Vagina (tissue), 2 donors: ENCODE data around the gene SLC22A17. TPM values are rescaled to one million over a fixed set of nuclear protein-coding genes. Genes with fewer than 3 reads are reported as not detected.
"Not testable (repeated sequence)": the region's sequence is repeated elsewhere in the genome, so short reads cannot be mapped to it uniquely, and the experiment has no call there.

Source experiments
- DNase-seq, 2 donors: peaks; one replicate each; pipeline ENCODE4 v3.0.0-alpha.2; 2017; ENCODE audit errors: extremely low spot score in 2 of 2
- H3K27ac ChIP-seq: fragments of 200-600 bp; sonication (generic); one replicate; pipeline ENCODE4 v1.5.1; 2019
- H3K27me3 ChIP-seq: fragments of 200-600 bp; sonication (generic); one replicate; pipeline ENCODE4 v1.5.1; 2019
- H3K36me3 ChIP-seq, 2 donors: fragments of 200-600 bp; sonication (generic); one replicate each; pipeline ENCODE4 v1.5.1; 2017 to 2019
- H3K4me1 ChIP-seq: fragments of 200-600 bp; sonication (generic); one replicate; pipeline ENCODE4 v1.5.1; 2019
- H3K4me3 ChIP-seq, 2 donors: fragments of 200-600 bp; sonication (generic); 1 replicate in 1 of 2; 2 replicates in 1 of 2; pipeline ENCODE4 v1.5.1; 2016 to 2019
- H3K9me3 ChIP-seq: fragments of 200-600 bp; sonication (generic); one replicate; pipeline ENCODE4 v1.5.1; 2019
- POLR2A ChIP-seq, 2 donors: fragments of 450-650 bp; IDR thresholded peaks; one replicate each; pipeline ENCODE4 v1.6.1; 2017; ENCODE audit warnings: antibody characterized with exemption in 2 of 2, mild to moderate bottlenecking in 2 of 2, moderate library complexity in 2 of 2
- POLR2AphosphoS5 ChIP-seq, 2 donors: sonication (generic); formaldehyde crosslinking; IDR thresholded peaks; one replicate each; pipeline ENCODE4 v1.9.0; 2017; ENCODE audit warnings: antibody characterized with exemption in 2 of 2, mild to moderate bottlenecking in 2 of 2, low read depth in 1 of 2; ENCODE audit not compliant: insufficient read depth in 1 of 2
- intact Hi-C: fragments of 100-400 bp; cut with DNase I; formaldehyde crosslinking; loops from one replicate; pipeline ENCODE4 v1.15.1; 2023
- total RNA-seq: library from RNA; depleted of rRNA; stranded (reverse); fragments of >200 nt; gene quantifications from one replicate; pipeline ENCODE4 v1.2.3, GENCODE V29; 2016
- TF ChIP-seq, protein P1 (sequence below), 3 experiments: fragments of 450-650 bp in 2 of 3; fragments of 200-600 bp in 1 of 3; sonication (generic) in 1 of 3; IDR thresholded peaks; one replicate each; pipeline ENCODE4 v1.5.1; 2017 to 2019; ENCODE audit warnings: antibody characterized with exemption in 3 of 3, mild to moderate bottlenecking in 2 of 3, moderate library complexity in 2 of 3

Gene SLC22A17
- total RNA-seq, 1 donor from 2014 or later: 37.8 TPM

DNA sequence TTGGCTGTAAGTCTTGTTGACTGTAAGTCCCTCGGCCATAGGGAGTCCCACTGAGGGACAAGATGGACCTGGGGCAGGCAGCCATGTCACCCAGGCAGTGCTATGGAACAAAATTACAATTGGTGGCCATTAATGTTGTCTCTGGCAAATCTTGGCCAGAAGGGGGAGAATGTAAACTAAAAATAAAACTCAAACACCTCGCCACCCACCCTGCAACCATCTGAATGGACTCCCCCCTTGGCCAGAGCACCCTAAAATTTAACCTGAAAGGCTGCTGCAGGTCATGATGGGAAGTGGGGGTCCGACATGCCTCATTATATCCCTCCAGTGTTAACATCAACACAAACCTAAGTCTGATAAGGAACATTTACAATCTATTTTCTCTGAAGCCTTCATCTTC lies 8.2 kb downstream of the SLC22A17 start:
- TF ChIP-seq POLR2AphosphoS5 (IDR thresholded peaks at IDR 0.05; ENCODE audit: insufficient read depth in 1 of 2, low read depth in 1 of 2) (no peak), POLR2A (IDR thresholded peaks at IDR 0.05) (no peak)
- TF ChIP-seq, protein P1, sequence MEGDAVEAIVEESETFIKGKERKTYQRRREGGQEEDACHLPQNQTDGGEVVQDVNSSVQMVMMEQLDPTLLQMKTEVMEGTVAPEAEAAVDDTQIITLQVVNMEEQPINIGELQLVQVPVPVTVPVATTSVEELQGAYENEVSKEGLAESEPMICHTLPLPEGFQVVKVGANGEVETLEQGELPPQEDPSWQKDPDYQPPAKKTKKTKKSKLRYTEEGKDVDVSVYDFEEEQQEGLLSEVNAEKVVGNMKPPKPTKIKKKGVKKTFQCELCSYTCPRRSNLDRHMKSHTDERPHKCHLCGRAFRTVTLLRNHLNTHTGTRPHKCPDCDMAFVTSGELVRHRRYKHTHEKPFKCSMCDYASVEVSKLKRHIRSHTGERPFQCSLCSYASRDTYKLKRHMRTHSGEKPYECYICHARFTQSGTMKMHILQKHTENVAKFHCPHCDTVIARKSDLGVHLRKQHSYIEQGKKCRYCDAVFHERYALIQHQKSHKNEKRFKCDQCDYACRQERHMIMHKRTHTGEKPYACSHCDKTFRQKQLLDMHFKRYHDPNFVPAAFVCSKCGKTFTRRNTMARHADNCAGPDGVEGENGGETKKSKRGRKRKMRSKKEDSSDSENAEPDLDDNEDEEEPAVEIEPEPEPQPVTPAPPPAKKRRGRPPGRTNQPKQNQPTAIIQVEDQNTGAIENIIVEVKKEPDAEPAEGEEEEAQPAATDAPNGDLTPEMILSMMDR (IDR thresholded peaks at IDR 0.05): no peak
- H3K27ac ChIP-seq: no peak overlapping the region
- intact Hi-C loops: no loop called here
- no peaks in the 10 kb centered on the region for H3K36me3 ChIP-seq
- DNase-seq: peak in 1 of 2 donors; percentile 40
- H3K27me3 ChIP-seq: no peaks in the 10 kb centered on the region
- H3K4me1 ChIP-seq: no peaks in the 10 kb centered on the region
- H3K9me3 ChIP-seq: no peaks in the 10 kb centered on the region
- no peak overlapping the region for H3K4me3 ChIP-seq

- Histone ChIP-seq H3K9me3 (no peaks in the 10 kb centered on the region), H3K27me3 (no peaks in the 10 kb centered on the region), H3K27ac (no peak overlapping the region), H3K4me3 (no peak overlapping the region), H3K36me3 (no peaks in the 10 kb centered on the region), H3K4me1 (no peaks in the 10 kb centered on the region)
- TF ChIP-seq POLR2A (IDR thresholded peaks at IDR 0.05): no peak
- no peak for DNase-seq
- intact Hi-C loops: no loop called here
Observed at GRCh38 chr14:23339506-23340268, 13.0 kb downstream of the SLC22A17 start.

GRCh38 chr14:23335623-23336022 lies 17.1 kb downstream of the SLC22A17 start:
- no peaks in the 10 kb centered on the region for H3K36me3 ChIP-seq
- no peak for TF ChIP-seq POLR2A (IDR thresholded peaks at IDR 0.05)
- no peak for TF ChIP-seq POLR2AphosphoS5 (IDR thresholded peaks at IDR 0.05; ENCODE audit: insufficient read depth in 1 of 2, low read depth in 1 of 2)
- TF ChIP-seq, protein P1 (IDR thresholded peaks at IDR 0.05): no peak
- H3K9me3 ChIP-seq: no peaks in the 10 kb centered on the region
- no peak overlapping the region for H3K4me3 ChIP-seq
- no peaks in the 10 kb centered on the region for H3K27me3 ChIP-seq
- H3K4me1 ChIP-seq: no peaks in the 10 kb centered on the region
- intact Hi-C loops: no loop called here
- H3K27ac ChIP-seq: no peak overlapping the region
- no peak for DNase-seq

DNA sequence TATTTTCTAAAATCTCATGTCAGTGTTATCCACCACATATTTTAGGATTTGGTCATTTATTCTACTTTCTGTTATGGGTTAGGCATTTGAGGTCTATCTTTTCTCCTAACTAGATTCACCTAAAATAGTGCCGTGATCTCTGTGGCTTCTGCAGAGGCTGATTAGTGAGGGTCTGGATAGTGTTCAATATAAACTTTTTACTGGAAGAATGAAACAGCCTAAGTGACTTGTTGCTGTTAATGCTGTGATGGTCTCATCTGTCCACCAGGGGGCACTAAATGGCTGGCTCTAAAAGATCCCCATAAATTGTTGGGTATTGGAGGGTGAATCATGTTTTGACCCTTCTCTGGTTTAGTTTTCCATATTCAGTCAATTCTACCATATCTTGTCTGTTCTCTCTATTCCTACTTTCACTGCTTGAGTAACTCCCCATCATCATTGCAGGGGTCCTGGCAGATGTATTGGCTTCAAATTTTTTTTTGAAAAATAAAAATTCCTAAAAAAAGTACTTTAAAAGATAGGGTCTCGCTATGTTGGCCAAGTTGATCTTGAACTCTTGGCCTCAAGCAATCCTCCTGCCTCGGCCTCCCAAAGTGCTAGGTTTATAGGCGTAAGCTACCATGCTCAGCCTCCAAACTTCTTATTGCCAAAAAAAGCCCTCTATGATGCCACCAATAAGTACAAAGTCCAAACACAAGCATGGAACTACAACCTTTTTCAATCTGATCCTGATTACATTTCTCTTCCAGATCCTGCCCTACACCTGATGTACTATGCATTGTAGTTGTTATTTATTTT lies 24.5 kb downstream of the SLC22A17 start:
- peaks cover 0 to 22% of the 10 kb centered on the region in 2 donors for H3K36me3 ChIP-seq
- DNase-seq: no peak
- peaks cover 5% of the 10 kb centered on the region for H3K4me1 ChIP-seq
- no peaks in the 10 kb centered on the region for H3K27me3 ChIP-seq
- intact Hi-C loops: loop anchor here (10.0 kb wide), 2 partner anchors 63 to 137 kb away; partner anchors contain the start of gene NGDN
- H3K9me3 ChIP-seq: no peaks in the 10 kb centered on the region
- peak in 1 of 2 donors; percentile 37 for TF ChIP-seq POLR2AphosphoS5 (IDR thresholded peaks at IDR 0.05; ENCODE audit: insufficient read depth in 1 of 2, low read depth in 1 of 2)
- TF ChIP-seq, protein P1 (IDR thresholded peaks at IDR 0.05): peak; percentile 67 to 90 (median 85)
- TF ChIP-seq POLR2A (IDR thresholded peaks at IDR 0.05): no peak
- no peak overlapping the region for H3K4me3 ChIP-seq
- H3K27ac ChIP-seq: no peak overlapping the region

DNA sequence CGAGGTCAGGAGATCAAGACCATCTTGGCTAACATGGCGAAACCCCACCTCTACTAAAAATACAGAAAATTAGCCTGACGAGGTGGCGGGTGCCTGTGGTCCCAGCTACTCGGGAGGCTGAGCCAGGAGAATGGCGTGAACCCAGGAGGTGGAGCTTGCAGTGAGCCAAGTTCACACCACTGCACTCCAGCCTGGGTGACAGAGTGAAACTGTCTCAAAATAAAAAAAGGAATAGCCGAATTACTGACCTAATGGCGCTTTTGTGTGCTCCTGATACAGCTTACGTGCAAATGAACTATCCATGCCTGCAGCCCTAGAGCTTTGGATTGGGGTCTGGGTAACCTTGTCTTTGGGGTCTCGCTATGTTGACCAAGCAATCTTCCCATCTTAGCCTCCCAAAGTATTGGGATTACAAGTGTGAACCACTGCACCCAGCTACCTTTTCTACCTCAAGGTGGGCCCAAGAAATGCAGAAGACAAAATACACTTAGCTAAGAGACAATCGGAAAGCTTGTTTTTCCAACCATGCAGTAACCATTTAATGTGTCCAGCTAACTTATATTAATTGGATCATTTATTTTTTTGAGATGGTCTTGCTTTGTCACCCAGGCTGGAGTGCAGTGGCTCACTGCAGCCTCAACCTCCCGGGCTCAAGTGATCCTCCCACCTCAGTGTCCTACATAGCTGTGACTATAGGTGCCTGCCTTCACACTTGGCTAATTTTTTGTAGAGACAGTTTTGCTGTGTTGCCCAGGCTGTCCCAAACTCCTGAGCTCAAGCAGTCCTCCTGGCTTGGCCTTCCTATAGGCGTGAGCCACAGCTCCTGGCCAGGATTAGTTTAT lies 26.0 kb downstream of the SLC22A17 start:
- TF ChIP-seq POLR2A (IDR thresholded peaks at IDR 0.05): no peak
- TF ChIP-seq POLR2AphosphoS5 (IDR thresholded peaks at IDR 0.05; ENCODE audit: insufficient read depth in 1 of 2, low read depth in 1 of 2): no peak
- TF ChIP-seq, protein P1 (IDR thresholded peaks at IDR 0.05): no peak
- Histone ChIP-seq H3K9me3 (no peaks in the 10 kb centered on the region), H3K36me3 (peaks cover 0 to 29% of the 10 kb centered on the region in 2 donors), H3K27me3 (no peaks in the 10 kb centered on the region), H3K4me3 (no peak overlapping the region), H3K27ac (no peak overlapping the region), H3K4me1 (peaks cover 17% of the 10 kb centered on the region)
- no peak for DNase-seq
- intact Hi-C loops: loop anchor here (10.0 kb wide), 2 partner anchors 62 to 138 kb away; partner anchors contain the start of gene NGDN

DNA sequence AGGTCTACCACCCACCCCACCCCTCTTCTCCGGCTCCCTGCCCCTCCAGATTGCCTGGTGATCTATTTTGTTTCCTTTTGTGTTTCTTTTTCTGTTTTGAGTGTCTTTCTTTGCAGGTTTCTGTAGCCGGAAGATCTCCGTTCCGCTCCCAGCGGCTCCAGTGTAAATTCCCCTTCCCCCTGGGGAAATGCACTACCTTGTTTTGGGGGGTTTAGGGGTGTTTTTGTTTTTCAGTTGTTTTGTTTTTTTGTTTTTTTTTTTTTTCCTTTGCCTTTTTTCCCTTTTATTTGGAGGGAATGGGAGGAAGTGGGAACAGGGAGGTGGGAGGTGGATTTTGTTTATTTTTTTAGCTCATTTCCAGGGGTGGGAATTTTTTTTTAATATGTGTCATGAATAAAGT lies 26.9 kb downstream of the SLC22A17 start:
- H3K27ac ChIP-seq, H3K9me3 ChIP-seq, DNase-seq, H3K4me3 ChIP-seq, H3K27me3 ChIP-seq: not testable (repeated sequence)
- intact Hi-C loops: loop anchor here (10.0 kb wide), 2 partner anchors 61 to 139 kb away; partner anchors contain the start of gene NGDN
- H3K4me1 ChIP-seq: peaks cover 17% of the 10 kb centered on the region
- peaks cover 0 to 29% of the 10 kb centered on the region in 2 donors for H3K36me3 ChIP-seq
